HG02884 (cell line): ENCODE measurements around the gene GALC.
"Not testable (repeated sequence)": the region's sequence is repeated elsewhere in the genome, so short reads cannot be mapped to it uniquely, and the experiment has no call there.

Experiments used
- ATAC-seq: cut with Tn5 transposase; IDR thresholded peaks from one replicate; pipeline ENCODE4 v1.9.1; 2021; ENCODE audit warnings: mild to moderate bottlenecking, moderate library complexity; ENCODE audit not compliant: unreplicated experiment

GALC gene

DNA sequence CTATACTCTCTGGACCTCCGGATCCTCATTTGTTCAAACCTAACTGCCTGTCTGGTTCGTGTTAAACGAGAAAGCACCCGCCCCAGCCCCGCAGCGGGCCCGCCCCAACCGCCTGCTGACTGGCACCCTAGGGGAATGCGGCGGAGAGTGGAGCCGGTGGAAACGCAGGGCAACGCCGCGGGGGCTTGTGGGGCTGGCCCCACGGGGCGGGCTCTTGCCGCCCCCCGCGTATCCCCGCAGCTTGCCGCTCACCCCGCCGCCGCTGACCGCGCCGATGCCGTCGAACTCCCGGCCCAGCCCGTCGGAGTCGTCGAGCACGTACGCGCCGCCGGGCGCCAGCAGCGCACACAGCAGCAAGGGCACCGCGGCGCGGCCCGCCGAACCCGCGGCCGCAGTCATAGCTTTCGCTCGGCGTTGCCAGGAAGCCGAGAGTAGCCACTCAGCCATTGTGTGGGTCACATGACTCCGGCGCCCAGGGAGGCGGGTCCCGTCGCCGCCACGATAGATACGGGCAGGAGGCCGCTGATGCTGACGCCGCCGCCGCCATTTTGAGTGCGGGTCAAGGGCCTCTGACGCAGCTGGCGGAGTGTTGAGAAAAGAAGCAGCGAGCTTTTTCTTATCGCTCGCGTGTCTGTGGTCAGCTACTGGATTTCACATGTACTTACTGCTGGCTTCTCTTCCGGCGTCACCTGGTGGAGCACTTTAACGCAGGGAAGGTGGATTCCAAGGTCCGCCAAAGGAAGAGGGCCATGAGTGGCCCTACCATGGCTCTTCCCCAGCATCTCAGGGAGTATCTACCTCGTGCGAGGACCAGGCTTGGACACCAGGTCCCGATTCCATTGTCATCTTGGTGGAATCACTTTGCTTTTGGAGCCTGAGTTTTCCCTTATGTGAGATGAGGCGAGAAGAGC lies at the start of gene GALC:
Gene GALC (minus strand): TSS at position 465 of the 911 bp plus-strand sequence. CDS start 18 bp downstream, at position 447.
- peak; percentile 80 for ATAC-seq

DNA sequence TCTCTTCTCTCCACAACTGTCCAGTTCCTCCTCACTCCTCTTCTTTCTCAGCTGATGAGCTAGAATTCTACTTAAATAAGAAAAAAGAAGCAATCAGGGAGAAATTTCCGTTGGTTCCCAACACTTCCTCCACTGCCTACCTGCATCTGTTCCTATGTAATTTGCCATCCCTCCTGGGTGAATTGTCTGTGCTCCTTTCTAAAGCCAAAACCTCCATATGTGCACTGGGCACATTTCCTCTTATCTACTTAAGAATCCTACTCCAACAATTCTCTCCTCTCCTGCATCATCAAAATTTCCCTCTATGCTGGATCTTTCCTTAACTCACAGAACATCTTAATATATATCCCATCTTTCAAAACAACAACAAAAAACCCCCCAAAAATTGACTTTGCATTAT lies 47.2 kb upstream of the GALC start:
- no peak for ATAC-seq

DNA sequence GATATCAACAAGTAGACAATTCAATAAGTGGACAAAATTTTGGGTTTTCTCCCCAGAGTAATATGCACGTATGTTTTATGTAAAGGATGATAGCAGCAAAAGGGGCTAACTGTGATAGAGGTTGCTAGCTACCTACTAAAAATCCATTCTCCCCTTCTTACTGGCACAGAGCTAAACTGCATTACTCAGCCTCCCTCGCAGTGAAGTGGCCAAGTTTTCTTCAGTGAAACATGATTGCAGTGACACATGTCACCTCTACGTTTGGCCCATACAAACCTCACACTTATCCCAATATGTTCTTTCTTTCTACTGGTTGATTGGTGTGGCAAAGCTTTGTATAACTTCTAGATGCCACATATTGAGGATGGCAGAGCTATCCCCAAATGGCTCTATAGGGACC lies 46.2 kb upstream of the GALC start:
- ATAC-seq = no peak

DNA sequence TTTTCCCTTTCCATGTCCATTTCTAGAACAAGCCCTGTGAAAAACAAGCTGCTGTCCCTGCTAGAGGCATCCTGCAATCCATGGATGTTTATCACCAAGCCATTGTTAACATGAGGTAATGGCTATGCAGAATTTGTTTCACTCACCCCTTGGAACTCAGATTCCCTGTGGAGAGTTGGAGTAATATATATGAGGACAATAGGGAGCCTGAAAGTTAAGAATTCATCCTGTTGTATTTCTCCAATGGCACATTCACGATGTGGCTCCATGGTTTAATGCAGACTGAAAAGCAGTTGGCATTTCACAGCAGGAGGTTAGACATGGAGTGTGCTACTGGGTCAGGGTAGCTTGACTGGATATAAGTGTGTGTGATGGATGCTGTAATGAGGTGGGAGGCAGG lies 44.3 kb upstream of the GALC start:
- no peak for ATAC-seq

DNA sequence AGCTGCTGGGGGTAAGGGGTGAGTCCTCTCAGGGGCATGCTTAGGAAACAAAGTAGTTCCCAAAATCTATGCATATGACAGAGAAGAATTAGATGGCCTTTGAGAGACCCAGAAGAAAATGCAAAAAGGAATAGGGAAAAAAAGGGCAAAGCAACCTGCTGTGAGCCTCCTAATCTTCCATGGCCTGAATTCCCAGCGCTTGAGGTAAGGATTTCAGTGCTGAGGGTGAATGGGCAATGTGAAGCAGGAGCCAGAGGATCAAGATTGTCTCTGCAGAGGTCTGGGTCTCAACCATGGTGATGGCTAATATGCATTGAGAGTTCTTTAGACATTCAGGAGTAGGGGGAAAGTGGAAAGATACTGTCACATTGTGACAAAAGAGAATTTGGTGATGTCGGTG lies 43.4 kb upstream of the GALC start:
- ATAC-seq = no peak

DNA sequence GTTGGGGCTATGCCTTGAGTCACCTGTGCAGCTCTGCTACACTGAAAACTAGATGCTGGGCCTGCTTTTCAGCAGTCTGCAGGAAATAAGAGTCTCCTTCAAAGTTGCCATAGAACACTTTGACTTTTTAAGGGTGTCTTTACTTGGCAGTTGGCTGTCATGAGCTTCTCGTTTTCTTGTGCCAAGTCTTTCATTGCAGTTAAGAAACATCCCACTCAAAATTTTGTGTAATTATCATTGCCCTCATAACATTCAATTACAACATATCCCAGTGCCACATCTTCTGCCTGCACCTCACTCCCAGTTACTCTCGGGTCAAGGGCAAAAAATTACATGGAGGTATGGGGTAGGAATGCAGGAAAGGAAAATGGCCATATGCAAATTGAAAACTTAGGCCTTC lies 41.1 kb upstream of the GALC start:
- ATAC-seq = no peak

DNA sequence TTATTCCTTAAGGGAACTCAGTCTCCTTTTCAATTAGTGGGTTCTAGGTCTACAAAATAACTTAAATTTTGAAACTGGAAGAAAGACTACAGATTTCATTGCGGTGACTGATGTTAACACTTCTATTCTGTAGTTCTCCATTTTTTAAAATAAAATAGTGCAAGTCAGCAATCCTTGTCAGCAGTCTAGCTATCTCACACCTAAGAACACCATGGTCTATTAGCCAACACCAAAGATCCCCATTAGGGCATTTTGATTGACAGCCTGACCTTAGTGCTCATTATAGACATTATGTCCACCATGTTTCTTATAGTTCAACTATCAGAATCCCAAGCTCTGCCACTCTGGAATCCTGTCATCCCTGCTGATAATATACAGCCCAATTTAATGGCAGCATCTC lies 39.4 kb upstream of the GALC start:
- ATAC-seq = no peak

DNA sequence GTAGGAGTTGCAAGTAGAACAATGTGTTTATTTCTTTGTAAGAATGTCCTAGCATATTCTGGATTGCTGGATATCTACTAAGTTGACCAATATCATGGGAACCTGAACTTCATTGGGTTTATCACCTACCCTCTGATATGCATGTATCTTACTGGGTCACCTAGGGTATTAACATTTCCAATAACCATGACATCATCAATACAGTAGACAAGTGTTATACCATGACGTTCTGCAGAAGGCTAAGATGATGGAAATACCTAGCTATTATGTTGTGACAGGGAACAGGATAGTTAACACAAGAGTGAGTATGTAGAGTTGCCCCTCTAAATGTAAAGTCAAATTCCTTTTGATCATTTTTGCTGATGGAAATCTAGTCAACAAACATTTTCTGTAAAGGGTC lies 37.9 kb upstream of the GALC start:
- no peak for ATAC-seq

DNA sequence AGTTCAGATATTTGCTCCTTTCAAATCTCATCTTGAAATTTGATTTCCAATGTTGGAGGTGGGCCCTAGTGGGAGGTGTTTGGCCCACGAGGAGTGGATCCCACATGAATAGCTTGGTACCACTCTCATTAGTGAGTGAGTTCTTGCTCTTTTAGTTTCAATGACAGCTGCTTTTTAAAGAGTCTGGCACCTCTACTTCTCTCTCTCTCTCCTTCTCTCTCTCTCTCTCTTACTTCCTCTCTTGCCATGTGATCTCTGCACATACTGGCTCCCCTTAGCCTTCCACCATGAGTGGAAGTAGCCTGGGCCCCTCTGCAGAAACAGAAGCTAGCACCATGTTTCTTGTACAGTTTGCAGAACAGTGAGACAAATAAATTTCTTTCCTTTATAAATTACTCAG lies 37.1 kb upstream of the GALC start:
- no peak for ATAC-seq

DNA sequence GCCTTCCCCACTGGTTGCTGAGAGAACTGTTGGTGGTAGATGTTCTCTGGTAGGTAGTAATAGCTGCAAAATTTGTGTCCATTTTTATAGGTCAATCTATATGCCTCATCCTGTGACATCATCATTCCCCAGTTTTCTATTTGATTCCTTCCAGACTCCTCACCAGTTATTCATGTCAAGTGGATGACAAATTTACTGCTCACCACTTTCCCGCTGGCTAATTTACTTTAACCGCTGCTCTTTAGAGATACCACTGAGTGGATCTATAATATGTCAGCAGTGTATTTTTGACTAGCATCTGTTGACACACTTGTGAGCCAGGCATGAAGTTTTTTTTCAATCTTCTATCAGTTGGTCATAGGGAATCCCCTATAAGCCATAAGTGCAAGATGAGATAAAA lies 36.5 kb upstream of the GALC start:
- no peak for ATAC-seq

DNA sequence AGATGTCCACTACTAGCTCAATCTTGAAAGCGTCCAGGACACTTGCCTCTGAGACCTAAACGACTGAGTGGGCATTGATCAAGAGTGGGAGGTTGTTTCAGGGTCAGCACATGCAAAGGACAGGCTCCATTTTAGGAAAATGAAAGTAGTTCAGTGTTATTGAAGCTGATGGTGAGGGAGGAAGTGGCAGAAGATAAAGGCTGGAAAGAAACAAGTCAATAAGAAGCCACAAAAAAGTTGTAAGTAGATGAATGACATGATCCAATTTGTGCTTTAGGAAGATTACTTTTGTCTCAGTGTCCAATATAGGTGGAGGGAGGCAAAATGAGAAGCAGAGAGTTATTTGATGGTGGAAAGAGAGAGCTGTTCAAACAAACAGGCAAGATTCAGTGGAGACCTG lies 33.9 kb upstream of the GALC start:
- no peak for ATAC-seq

DNA sequence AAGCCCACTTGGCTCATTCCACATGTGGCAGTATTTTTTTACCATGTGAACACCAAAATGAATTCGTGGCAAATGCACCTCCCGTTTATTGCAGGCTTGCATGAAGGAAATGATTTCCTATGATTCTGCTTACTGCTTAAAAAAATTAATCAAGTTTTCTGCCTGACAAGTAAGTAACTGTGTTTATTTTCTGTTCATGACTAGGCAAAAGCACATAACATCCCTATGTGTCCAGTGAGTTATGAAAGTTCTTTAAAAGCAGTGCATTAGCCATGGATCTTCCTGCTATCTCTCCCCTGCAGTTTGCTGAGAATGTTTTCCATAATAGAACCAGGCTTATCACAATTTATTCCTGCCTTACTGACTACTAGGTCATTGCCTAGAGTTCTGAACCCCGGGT lies 32.3 kb upstream of the GALC start:
- ATAC-seq = no peak

DNA sequence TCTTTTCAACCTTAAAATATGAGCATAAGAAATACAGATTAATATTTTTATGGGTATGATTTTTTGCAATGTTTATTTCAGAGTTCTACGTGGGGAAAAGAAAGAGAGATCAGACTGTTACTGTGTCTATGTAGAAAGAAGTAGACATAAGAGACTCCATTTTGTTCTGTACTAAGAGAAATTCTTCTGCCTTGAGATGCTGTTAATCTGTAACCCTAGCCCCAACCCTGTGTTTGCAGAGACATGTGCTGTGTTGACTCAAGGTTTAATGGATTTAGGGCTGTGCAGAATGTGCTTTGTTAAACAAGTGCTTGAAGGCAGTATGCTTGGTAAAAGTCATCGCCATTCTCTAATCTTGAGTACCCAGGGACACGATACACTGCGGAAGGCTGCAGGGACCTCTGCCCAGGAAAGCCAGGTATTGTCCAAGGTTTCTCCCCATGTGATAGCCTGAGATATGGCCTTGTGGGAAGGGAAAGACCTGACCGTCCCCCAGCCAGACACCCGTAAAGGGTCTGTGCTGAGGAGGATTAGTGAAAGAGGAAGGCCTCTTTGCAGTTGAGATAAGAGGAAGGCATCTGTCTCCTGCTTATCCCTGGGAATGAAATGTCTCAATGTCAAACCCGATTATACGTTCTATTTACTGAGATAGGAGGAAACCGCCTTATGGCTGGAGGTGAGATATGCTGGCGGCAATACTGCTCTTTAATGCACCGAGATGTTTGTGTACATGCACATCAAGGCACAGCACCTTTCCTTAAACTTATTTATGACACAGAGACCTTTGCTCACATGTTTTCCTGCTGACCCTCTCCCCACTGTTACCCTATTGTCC lies 31.5 kb upstream of the GALC start:
- ATAC-seq = not testable (repeated sequence)

DNA sequence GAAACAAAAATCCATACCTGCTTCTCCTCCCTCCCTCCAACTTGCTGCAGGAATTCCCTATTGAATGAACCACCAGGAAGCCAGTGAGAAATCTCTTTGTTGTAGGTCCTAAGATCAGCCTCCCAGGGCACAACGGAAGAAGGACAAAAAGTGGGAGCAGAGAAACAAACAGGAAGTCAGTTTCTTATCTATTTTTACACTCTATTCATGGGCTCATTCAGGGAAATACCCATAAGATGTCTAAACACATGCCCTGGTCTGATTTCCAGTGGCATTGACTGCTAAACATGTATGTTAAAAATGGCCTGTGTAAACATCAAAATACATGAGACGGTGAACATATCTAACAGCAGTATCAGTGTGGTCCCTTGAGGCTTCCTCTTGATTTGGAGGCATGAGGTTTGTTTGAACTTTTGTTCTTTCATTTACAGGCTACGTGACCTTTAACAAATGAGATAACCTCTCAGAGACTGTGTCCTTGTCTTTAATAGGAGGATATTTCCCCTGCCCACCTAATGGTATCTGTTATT lies 30.7 kb upstream of the GALC start:
- ATAC-seq = no peak

DNA sequence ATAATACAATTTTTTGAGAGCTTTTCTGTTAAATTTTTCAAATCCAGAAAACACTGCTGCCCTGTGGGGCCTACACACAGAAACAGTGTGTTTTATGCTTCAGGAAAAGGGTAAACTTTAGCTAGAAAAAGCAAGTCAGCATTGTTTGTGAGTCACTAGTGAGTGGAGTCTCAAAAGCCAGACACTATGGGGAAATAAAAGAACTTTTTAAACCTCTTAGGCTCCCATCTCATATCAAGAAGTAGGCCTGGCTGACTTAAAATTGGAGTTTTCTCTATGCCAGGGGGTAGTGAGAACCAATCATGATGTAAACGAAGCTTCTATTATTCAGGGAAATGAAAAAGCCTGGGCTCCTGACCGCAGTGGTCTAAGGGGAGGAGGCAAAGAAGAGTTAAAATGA lies 24.6 kb upstream of the GALC start:
- no peak for ATAC-seq

DNA sequence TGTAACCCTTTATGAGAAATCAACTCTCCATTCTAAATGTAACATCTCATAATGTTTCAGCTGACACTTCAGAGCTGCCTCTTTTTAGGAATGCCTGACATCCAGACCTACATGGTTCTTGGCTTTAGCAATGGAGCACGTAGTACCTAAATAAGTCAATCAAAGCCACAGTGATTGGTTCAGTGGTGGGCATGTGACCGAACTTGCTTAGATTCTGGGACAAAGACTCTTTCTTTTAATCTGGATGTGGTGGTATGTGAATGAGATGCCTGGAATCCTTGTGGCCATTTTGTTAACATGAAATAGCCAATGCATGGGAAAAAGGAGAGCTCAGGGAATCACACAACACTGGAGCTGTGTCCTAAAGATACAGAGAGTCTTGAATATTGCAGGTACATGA lies 23.8 kb upstream of the GALC start:
- ATAC-seq = no peak

DNA sequence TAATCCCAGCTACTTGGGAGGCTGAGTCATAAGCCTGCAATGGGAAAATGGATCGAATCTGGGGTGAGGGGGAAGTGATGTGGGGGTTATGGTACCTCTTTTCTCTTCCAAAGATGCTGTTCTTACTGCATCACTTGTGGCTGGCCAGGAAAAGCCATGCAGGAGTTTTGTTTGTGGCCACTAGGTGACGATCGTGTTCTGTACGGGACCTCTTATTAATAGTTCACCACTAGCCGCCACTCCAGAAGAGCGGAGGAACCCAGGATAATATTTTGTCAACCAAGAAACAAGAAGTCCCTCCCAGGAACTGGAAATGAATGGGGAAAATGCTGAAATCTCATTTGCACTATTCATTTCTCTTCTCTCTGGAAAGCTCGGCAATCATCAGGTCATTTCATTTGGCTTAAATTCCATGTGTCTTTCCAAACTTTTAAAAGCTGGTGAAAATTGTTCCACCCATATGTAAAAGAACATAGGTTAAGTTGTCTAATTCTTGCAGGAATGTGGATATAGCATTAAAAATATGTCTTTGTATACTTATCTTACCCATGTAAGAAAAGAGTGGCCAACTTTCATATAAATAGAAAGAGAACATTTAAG lies 20.9 kb upstream of the GALC start:
- peak; percentile 97 for ATAC-seq

DNA sequence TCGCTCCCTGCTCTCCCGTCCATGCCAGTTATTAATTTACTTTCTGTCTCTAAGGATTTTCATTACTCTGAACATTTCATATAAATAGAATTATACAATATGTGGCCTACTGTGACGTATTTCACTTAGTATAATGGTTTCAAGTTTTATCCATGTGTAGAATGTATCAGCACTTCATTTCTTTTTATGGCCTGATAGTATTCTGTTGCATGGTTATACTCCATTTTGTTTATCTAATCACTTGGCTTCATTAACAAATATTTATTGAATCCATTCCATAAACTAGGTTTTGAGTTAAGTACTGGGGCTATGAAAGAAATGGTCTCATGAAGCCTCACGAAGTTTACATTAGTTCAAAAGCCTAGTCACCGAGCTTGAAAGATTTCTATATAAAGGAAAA lies 19.5 kb upstream of the GALC start:
- no peak for ATAC-seq

DNA sequence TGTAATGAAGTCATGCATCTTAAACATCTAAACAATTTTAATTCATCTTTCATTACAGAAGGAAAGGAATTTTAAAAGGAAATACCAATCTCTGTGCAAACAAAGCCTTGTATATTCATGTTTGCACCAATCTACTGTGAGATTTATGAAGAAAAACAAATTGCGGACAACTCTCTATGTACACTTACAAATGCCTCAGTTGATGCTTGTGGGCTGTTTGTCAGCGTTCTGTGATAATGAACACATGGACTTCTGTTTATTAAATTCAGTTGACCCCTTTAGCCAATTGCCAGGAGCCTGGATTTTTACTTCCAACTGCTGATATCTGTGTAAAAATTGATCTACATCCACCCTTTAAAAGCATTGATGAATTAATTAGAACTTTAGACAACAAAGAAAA lies 17.3 kb upstream of the GALC start:
- no peak for ATAC-seq

DNA sequence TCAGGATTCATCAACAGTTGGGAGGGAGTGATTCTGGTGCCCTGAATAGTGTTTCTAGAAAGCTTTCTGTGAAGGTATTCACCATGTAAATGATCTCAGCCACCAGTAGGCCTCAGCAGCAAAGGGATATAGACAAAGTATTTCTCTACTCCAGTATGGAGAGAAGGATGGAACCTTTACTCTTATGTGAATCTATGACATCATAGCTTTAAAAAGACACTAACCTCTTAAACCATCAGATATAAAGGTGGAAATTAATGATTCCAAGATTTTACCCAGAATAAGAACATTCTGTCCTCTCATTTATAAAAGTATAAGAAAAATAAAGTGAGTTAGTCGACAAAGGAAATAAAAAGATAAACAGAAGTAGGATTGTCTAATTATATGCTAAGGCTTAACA lies 16.5 kb upstream of the GALC start:
- no peak for ATAC-seq

DNA sequence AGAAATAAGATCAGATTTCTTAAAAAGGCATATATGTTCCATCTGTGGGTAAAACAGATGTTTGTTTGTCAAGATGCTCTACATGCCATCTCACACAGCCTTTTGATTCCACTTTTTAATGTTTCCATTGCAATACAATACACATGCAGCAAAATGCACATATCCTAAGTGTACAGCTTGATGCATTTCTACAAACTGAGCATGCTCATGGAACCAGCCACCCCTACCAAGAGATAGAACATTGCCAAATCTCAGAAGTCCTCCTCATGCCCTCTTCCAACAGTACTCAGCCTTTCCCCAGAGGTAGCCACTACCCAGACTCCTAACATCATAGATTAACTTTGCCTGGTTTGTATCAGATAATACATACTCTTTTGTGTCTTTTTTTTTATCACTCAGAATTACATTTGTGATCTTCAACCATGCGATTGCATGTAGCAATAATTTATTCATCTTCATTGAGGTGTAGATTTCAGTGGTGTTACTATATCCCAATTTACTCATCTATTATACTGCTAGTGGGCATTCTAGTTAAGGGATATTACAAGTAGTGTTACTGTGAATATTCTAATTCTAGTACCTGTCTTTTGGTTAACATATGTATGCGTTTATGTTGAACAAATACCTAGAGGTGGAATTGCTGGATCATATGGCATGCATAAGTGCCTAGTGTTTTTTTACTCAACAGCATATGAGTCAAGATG lies 15.2 kb upstream of the GALC start:
- no peak for ATAC-seq
